Neural crest cell (in vitro differentiated cells): ENCODE data around the gene TWF2. TPM values are rescaled to one million over a fixed set of nuclear protein-coding genes. Genes with fewer than 3 reads are reported as not detected.

Experiments
- DNase-seq: peaks from one replicate; pipeline ENCODE4 v3.0.0; 2021; ENCODE audit warnings: low read depth, mixed read lengths, low spot score
- H3K27ac Mint-ChIP-seq: one replicate; pipeline ENCODE4 v1.8.0; 2021; ENCODE audit warnings: mild to moderate bottlenecking, mixed read lengths; ENCODE audit not compliant: unreplicated experiment
- H3K27me3 Mint-ChIP-seq: 2 replicates; pipeline ENCODE4 v1.8.0; 2021; ENCODE audit warnings: low read depth, mild to moderate bottlenecking, mixed read lengths
- H3K36me3 Mint-ChIP-seq: 2 replicates; pipeline ENCODE4 v1.8.0; 2021; ENCODE audit warnings: low read depth, mild to moderate bottlenecking, mixed read lengths
- H3K4me1 Mint-ChIP-seq: 2 replicates; pipeline ENCODE4 v1.8.0; 2021; ENCODE audit warnings: mixed read lengths
- H3K4me3 Mint-ChIP-seq: one replicate; pipeline ENCODE4 v1.8.0; 2021; ENCODE audit warnings: mild to moderate bottlenecking, mixed read lengths
- H3K9me3 Mint-ChIP-seq: 2 replicates; pipeline ENCODE4 v1.8.0; 2021; ENCODE audit warnings: mixed read lengths
- CTCF ChIP-seq: fragments of 200-600 bp; sonication (generic); conservative IDR thresholded peaks from 2 replicates; pipeline ENCODE4 v1.5.0; 2021; ENCODE audit warnings: antibody characterized with exemption, mild to moderate bottlenecking
- total RNA-seq: library from RNA; stranded (reverse); gene quantifications from 2 replicates; pipeline ENCODE4 v1.2.1, GENCODE V29; 2021

Gene TWF2
- total RNA-seq, 1 donor from 2014 or later: 31.7 TPM

- Mint-ChIP-seq H3K27ac (no peak overlapping the region), H3K36me3 (peaks cover 29% of the 10 kb centered on the region), H3K27me3 (no peaks in the 10 kb centered on the region), H3K4me1 (peaks cover 12% of the 10 kb centered on the region), H3K9me3 (no peaks in the 10 kb centered on the region), H3K4me3 (no peak overlapping the region)
- DNase-seq: no peak
- TF ChIP-seq CTCF: no peak
Observed at GRCh38 chr3:52268036-52268435, 29.1 kb upstream of the TWF2 start.

- Mint-ChIP-seq H3K4me3 (no peak overlapping the region), H3K4me1 (no peaks in the 10 kb centered on the region), H3K9me3 (no peaks in the 10 kb centered on the region), H3K36me3 (peaks cover 29% of the 10 kb centered on the region), H3K27ac (no peak overlapping the region), H3K27me3 (no peaks in the 10 kb centered on the region)
- no peak for TF ChIP-seq CTCF
- DNase-seq: no peak
Observed at GRCh38 chr3:52265387-52265786, 26.4 kb upstream of the TWF2 start.

GRCh38 chr3:52262447-52262846 is 23.5 kb upstream of the TWF2 start:
- H3K4me1 Mint-ChIP-seq: no peaks in the 10 kb centered on the region
- TF ChIP-seq CTCF: no peak

GRCh38 chr3:52259448-52259847 is 20.5 kb upstream of the TWF2 start:
- H3K27me3 Mint-ChIP-seq: no peaks in the 10 kb centered on the region
- no peaks in the 10 kb centered on the region for H3K9me3 Mint-ChIP-seq
- no peak for TF ChIP-seq CTCF
- no peak overlapping the region for H3K4me3 Mint-ChIP-seq
- no peak overlapping the region for H3K27ac Mint-ChIP-seq
- H3K4me1 Mint-ChIP-seq: no peaks in the 10 kb centered on the region
- H3K36me3 Mint-ChIP-seq: peaks cover 30% of the 10 kb centered on the region
- no peak for DNase-seq

More at GRCh38 chr3:52262447-52262846, 23.5 kb upstream of the TWF2 start:
- peaks cover 38% of the 10 kb centered on the region for H3K36me3 Mint-ChIP-seq
- H3K27me3 Mint-ChIP-seq: no peaks in the 10 kb centered on the region
- DNase-seq: no peak
- no peaks in the 10 kb centered on the region for H3K9me3 Mint-ChIP-seq
- H3K4me3 Mint-ChIP-seq: no peak overlapping the region
- no peak overlapping the region for H3K27ac Mint-ChIP-seq

GRCh38 chr3:52259035-52259434 is 20.1 kb upstream of the TWF2 start:
- H3K4me3 Mint-ChIP-seq: no peak overlapping the region
- peaks cover 27% of the 10 kb centered on the region for H3K36me3 Mint-ChIP-seq
- TF ChIP-seq CTCF: no peak
- no peaks in the 10 kb centered on the region for H3K4me1 Mint-ChIP-seq
- no peak for DNase-seq
- H3K27ac Mint-ChIP-seq: no peak overlapping the region
- H3K9me3 Mint-ChIP-seq: no peaks in the 10 kb centered on the region
- H3K27me3 Mint-ChIP-seq: no peaks in the 10 kb centered on the region

- no peak for TF ChIP-seq CTCF
- peaks cover 21% of the 10 kb centered on the region for H3K36me3 Mint-ChIP-seq
- no peaks in the 10 kb centered on the region for H3K4me1 Mint-ChIP-seq
- DNase-seq: no peak
- no peak overlapping the region for H3K4me3 Mint-ChIP-seq
- H3K27me3 Mint-ChIP-seq: no peaks in the 10 kb centered on the region
- no peaks in the 10 kb centered on the region for H3K9me3 Mint-ChIP-seq
- H3K27ac Mint-ChIP-seq: no peak overlapping the region
Observed at GRCh38 chr3:52257911-52258310, 19.0 kb upstream of the TWF2 start.
